GM10847 (cell line): ENCODE data around the gene R3HDM4.
A peak's percentile ranks its signal among the peaks of the same experiment; 100 is the strongest.

Experiments used
- POLR2A ChIP-seq: IDR thresholded peaks from 2 replicates; pipeline ENCODE4 v1.6.1; 2011; ENCODE audit not compliant: insufficient read length; ENCODE audit errors: extremely low read depth

The R3HDM4 gene

GRCh38 chr19:927780-928401 is 14.9 kb upstream of the R3HDM4 start:
- no peak for TF ChIP-seq POLR2A

DNA sequence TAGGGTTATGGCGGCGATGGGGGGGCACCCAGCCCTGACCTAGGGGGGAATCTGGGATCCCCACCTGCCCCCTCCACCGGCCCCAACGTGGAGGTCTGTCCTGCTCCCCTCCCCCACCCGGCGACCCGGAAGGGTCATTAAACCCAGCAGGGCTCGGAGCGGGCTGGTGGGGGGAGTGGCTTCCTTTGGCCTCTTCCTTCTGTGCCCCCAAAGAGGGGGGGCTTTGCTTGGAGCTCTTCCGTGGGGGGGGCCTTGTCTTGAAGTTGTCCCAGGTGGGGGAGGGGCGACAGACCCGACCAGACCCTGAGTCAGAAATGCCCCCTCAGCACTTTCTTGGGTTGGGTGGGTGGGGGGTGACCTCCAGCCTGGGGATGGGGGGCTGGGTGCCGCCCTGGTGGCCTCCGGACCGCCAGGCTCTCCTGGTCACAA is 14.3 kb upstream of the R3HDM4 start:
- TF ChIP-seq POLR2A: no peak

GRCh38 chr19:926589-927350 is 13.8 kb upstream of the R3HDM4 start:
- peak; percentile 26 for TF ChIP-seq POLR2A

- no peak for TF ChIP-seq POLR2A
Observed at GRCh38 chr19:926323-926588, 13.2 kb upstream of the R3HDM4 start.

DNA sequence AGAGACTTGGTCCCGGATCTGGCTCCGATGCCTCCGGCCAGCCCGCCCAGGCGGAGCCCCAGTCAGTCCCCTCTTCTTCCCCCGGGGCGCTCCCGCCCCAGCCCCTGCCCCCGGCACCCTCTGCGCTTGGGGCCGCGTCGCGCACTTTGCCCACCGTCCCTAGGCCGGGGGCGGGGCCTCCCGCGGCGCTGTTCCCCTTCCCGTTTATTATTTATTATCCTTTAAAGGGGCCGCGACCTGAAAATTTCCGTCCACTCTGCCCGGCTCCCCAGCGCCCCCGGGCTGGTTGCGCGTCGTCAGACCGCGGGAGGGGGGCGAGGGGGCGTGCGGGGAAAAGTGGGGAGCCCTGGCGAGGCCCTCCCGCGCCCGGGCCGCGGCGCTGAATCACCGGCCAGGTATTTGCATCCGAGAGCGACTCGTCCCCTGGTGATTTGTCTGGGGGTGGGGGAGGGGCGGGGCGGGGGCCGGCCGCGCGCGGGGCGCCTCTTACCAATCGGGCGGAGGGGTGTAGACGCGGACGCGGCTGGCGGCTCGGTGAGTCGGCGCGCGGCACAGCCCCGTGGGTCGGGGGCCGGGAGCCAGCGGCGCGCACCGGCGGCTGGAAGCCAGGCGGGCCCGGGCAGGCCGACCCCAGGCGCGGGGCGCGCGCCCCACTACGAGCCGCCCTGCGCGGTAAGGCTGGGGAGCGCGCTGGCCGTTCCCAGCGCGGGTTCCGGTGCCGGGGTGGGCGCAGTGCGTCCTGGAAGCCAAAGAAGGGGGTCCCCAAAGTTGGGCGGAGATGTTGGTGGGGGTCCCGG is 12.7 kb upstream of the R3HDM4 start, which contains the start of gene ARID3A:
Gene ARID3A, plus strand, starts transcription at position 510 of the 797 bp plus-strand sequence. CDS start 3,494 bp downstream, outside the sequence.
- TF ChIP-seq POLR2A: peak; percentile 65

- peak; percentile 13 for TF ChIP-seq POLR2A
Observed at GRCh38 chr19:925087-925525, 12.1 kb upstream of the R3HDM4 start.

GRCh38 chr19:924553-925086 is 11.6 kb upstream of the R3HDM4 start:
- TF ChIP-seq POLR2A: no peak

DNA sequence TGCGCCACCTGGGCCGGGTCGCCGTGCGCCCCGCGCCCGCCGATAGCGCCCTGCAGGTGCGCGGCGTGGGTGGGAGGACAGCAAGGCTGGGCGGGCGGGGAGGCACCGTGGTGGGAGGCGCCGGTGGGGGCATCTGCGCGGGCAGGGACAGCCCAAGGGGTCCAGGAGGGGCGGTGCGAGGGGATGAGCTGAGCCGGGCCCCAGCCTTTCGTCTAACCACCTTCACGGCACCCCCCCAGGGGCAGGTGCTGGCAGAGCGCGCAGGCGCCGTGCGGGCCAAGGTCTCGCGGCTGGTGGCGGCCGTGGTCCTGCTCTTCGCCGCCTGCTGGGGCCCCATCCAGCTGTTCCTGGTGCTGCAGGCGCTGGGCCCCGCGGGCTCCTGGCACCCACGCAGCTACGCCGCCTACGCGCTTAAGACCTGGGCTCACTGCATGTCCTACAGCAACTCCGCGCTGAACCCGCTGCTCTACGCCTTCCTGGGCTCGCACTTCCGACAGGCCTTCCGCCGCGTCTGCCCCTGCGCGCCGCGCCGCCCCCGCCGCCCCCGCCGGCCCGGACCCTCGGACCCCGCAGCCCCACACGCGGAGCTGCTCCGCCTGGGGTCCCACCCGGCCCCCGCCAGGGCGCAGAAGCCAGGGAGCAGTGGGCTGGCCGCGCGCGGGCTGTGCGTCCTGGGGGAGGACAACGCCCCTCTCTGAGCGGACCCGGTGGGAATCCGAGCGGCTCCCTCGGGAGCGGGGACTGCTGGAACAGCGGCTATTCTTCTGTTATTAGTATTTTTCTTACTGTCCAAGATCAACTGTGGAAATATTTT is 7.2 kb upstream of the R3HDM4 start:
- no peak for TF ChIP-seq POLR2A

- no peak for TF ChIP-seq POLR2A
Observed at GRCh38 chr19:919199-920050, 6.4 kb upstream of the R3HDM4 start.

GRCh38 chr19:918481-919198 is 5.6 kb upstream of the R3HDM4 start:
- TF ChIP-seq POLR2A: no peak

DNA sequence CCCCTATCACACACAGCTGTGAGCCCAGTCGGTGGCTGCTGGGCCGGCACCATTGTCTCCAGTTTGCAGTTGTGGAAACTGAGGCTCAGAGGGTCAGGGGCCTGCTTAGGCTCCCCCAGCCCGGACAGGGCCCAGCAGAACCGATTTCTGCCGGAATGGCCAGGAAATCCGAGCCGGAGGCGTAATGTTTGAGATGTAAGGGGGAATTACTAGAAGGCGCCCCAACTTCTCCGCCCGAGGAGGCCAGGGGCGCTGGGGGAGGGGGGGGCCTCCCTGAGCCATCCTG is 5.1 kb upstream of the R3HDM4 start:
- no peak for TF ChIP-seq POLR2A

DNA sequence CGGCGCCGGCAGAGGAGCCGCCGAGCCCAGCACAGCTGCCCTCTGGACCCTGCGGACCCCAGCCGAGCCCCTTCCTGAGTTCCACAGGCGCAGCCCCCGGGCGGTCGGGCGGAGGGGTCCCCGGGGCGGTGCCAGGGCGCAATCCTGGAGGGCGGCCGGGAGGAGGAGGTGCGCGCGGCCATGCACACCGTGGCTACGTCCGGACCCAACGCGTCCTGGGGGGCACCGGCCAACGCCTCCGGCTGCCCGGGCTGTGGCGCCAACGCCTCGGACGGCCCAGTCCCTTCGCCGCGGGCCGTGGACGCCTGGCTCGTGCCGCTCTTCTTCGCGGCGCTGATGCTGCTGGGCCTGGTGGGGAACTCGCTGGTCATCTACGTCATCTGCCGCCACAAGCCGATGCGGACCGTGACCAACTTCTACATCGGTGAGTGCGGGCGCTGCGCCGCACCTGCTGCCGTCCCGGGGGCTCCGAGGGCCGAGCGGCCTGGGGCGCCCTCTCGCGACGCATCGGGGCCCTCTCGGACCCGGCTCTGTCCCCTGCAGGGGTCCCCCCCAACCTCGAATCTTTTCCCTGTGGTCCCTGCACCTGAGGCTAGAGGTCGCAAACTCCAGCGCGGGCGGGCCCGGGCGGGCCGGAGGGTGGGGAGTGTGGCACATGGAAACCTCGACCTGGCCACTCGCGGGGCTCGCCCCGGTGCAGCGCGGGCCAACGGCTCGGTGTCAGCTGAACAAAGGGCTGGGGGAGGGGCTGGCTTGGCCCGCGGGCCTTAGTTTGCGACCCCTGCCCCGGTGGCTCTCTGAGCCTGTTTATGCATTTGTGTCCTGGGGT is 4.5 kb upstream of the R3HDM4 start, which contains the start of gene KISS1R:
Gene KISS1R, plus strand, starts transcription at position 11 of the 829 bp plus-strand sequence. Its CDS starts 170 bp downstream, at position 181.
- no peak for TF ChIP-seq POLR2A
